Measurements from ENCODE around the gene PEX14. TPM values are rescaled to one million over a fixed set of nuclear protein-coding genes. Genes with fewer than 3 reads are reported as not detected.

Gene PEX14
- total RNA-seq, 4 donors from 2014 or later = 10.1 to 22.7 (median 15.1) TPM

- H3K4me3 ChIP-seq = no peak overlapping the region
- H3K9me3 ChIP-seq = no peaks in the 10 kb centered on the region
- ATAC-seq = no peak
- WGBS, 2 donors (ENCODE audit: low coverage in 1 of 2) = 84 to 88% methylated on average over 8 of the region's 8 CpGs
- no peaks in the 10 kb centered on the region for H3K27me3 ChIP-seq
- no peak overlapping the region for H3K27ac ChIP-seq
- H3K36me3 ChIP-seq = no peaks in the 10 kb centered on the region
- H3K4me1 ChIP-seq = peaks cover 0 to 31% (median 0%) of the 10 kb centered on the region in 3 donors
- TF ChIP-seq CTCF (IDR thresholded peaks at IDR 0.05) = no peak
- no peak for TF ChIP-seq POLR2A (IDR thresholded peaks at IDR 0.05)
- TF ChIP-seq EP300 (IDR thresholded peaks at IDR 0.05) = no peak
- no peak for TF ChIP-seq POLR2AphosphoS5 (IDR thresholded peaks at IDR 0.05)
These were observed 46.9 kb downstream of the PEX14 start for GRCh38 chr1:10521537-10522157.

GRCh38 chr1:10522322-10522860 lies 47.6 kb downstream of the PEX14 start:
- Histone ChIP-seq H3K4me1 (peaks cover 0 to 23% (median 0%) of the 10 kb centered on the region in 3 donors), H3K4me3 (no peak overlapping the region), H3K27ac (peak overlapping the region in 1 of 4 donors; percentile 3), H3K9me3 (no peaks in the 10 kb centered on the region), H3K27me3 (no peaks in the 10 kb centered on the region), H3K36me3 (no peaks in the 10 kb centered on the region)
- no peak for TF ChIP-seq CTCF (IDR thresholded peaks at IDR 0.05)
- TF ChIP-seq EP300 (IDR thresholded peaks at IDR 0.05) = no peak
- no peak for TF ChIP-seq POLR2AphosphoS5 (IDR thresholded peaks at IDR 0.05)
- TF ChIP-seq POLR2A (IDR thresholded peaks at IDR 0.05) = no peak
- peak; percentile 28 for ATAC-seq
- WGBS, 2 donors (ENCODE audit: low coverage in 1 of 2) = 26 to 52% methylated on average over 3 of the region's 3 CpGs

- Histone ChIP-seq H3K27ac (no peak overlapping the region), H3K4me3 (no peak overlapping the region), H3K9me3 (no peaks in the 10 kb centered on the region), H3K27me3 (no peaks in the 10 kb centered on the region), H3K36me3 (no peaks in the 10 kb centered on the region), H3K4me1 (peaks cover 0 to 40% (median 19%) of the 10 kb centered on the region in 3 donors)
- no peak for ATAC-seq
- TF ChIP-seq POLR2A (IDR thresholded peaks at IDR 0.05) = no peak
- no peak for TF ChIP-seq POLR2AphosphoS5 (IDR thresholded peaks at IDR 0.05)
- TF ChIP-seq CTCF (IDR thresholded peaks at IDR 0.05) = no peak
- no peak for TF ChIP-seq EP300 (IDR thresholded peaks at IDR 0.05)
- 96 to 97% methylated on average over 5 of the region's 5 CpGs for WGBS, 2 donors (ENCODE audit: low coverage in 1 of 2)
These were observed 50.5 kb downstream of the PEX14 start for GRCh38 chr1:10525208-10525607.

GRCh38 chr1:10528066-10529014 lies 53.6 kb downstream of the PEX14 start:
- no peaks in the 10 kb centered on the region for H3K36me3 ChIP-seq
- H3K27ac ChIP-seq = peak overlapping the region; percentile 66 to 86 (median 78)
- peak overlapping the region in 1 of 2 donors; percentile 0 for H3K4me3 ChIP-seq
- ATAC-seq = peak; percentile 96
- 18 to 23% methylated on average over 9 to 13 of the region's 13 CpGs for WGBS, 2 donors (ENCODE audit: low coverage in 1 of 2)
- H3K27me3 ChIP-seq = no peaks in the 10 kb centered on the region
- H3K9me3 ChIP-seq = no peaks in the 10 kb centered on the region
- TF ChIP-seq EP300 (IDR thresholded peaks at IDR 0.05) (peak; percentile 38), CTCF (IDR thresholded peaks at IDR 0.05) (no peak), POLR2AphosphoS5 (IDR thresholded peaks at IDR 0.05) (peak; percentile 72)
- peaks cover 0 to 41% (median 25%) of the 10 kb centered on the region in 3 donors for H3K4me1 ChIP-seq

All from gastroesophageal sphincter (tissue), 4 donors.